Right cardiac atrium (tissue), 5 donors: ENCODE measurements around the gene PRPS1. TPM values are rescaled to one million over a fixed set of nuclear protein-coding genes. Genes with fewer than 3 reads are reported as not detected.
"Not testable (repeated sequence)": the region's sequence is repeated elsewhere in the genome, so short reads cannot be mapped to it uniquely, and the experiment has no call there.

Source experiments
- ATAC-seq, 2 donors: fragments of 200-7000 bp; cut with Tn5 transposase; one replicate each; pipeline versions ENCODE4 v1.8.0 to v1.9.1; 2020; ENCODE audit warnings: moderate library complexity in 2 of 2, mild to moderate bottlenecking in 1 of 2
- DNase-seq, 3 donors: peaks; one replicate each; pipeline ENCODE4 v3.0.0-alpha.2; 2020
- H3K27ac ChIP-seq: one replicate; pipeline ENCODE4 v1.5.1; 2013; ENCODE audit warnings: mild to moderate bottlenecking, low read length, control low read depth, moderate library complexity
- H3K27me3 ChIP-seq: one replicate; pipeline ENCODE4 v1.6.1; 2013; ENCODE audit not compliant: control insufficient read depth, insufficient read depth
- H3K4me1 ChIP-seq: one replicate; pipeline ENCODE4 v1.6.1; 2013; ENCODE audit warnings: low read length; ENCODE audit not compliant: control insufficient read depth, insufficient read depth
- H3K4me3 ChIP-seq: one replicate; pipeline ENCODE4 v1.5.1; 2013; ENCODE audit warnings: low read length, control low read depth
- H3K9me3 ChIP-seq: one replicate; pipeline ENCODE4 v1.6.1; 2013; ENCODE audit warnings: low read length; ENCODE audit not compliant: control insufficient read depth
- WGBS: extraction: QIAGEN DNeasy Blood & Tissue Kit; methylation state at CpG from one replicate; pipeline ENCODE4 v1.1.7; 2013; 5-methylcytosine and 5-hydroxymethylcytosine counted together
- intact Hi-C, 4 donors: fragments of 100-400 bp; cut with DNase I; formaldehyde crosslinking; loops; one replicate each; pipeline versions ENCODE4 v1.11.0 to v1.14.0; 2022 to 2023
- polyA plus RNA-seq: library from polyadenylated mRNA; stranded (reverse); fragments of 200-250 nt; gene quantifications from one replicate; pipeline ENCODE4 v1.2.3, GENCODE V29; 2013
- total RNA-seq, 4 donors: library from RNA; stranded (reverse); fragmentation: NEBNext Ultra II Directional; extraction: Animal tissue kit (Norgen Biotek cat#: 25700); gene quantifications; one replicate each; pipeline ENCODE4 v1.2.1, GENCODE V29; 2021
- donor health status: healthy with polysubstance abuse.
- donor health status: DM: no; HTN: yes; CAD: no.
- donor health status: DM: no; HTN: no; CAD: no.
- donor health status: DM: no; HTN: yes; CAD: no; lungs with severe emphysema.
- donor health status: DM: yes; HTN: yes; CAD: no.

Gene PRPS1
- total and polyA plus RNA-seq, 5 donors, result 13.9 to 26.3 (median 24.0) TPM

GRCh38 chrX:107602694-107603239, 25.5 kb upstream of the PRPS1 start:
- Histone ChIP-seq H3K4me3 (no peak overlapping the region), H3K27ac (no peak overlapping the region), H3K27me3 (no peaks in the 10 kb centered on the region), H3K9me3 (no peaks in the 10 kb centered on the region), H3K4me1 (peaks cover 2% of the 10 kb centered on the region)
- 75% methylated on average over 21 of the region's 21 CpGs for WGBS
- intact Hi-C loops, result no loop called here
- DNase-seq (no peak), ATAC-seq (no peak)

DNA sequence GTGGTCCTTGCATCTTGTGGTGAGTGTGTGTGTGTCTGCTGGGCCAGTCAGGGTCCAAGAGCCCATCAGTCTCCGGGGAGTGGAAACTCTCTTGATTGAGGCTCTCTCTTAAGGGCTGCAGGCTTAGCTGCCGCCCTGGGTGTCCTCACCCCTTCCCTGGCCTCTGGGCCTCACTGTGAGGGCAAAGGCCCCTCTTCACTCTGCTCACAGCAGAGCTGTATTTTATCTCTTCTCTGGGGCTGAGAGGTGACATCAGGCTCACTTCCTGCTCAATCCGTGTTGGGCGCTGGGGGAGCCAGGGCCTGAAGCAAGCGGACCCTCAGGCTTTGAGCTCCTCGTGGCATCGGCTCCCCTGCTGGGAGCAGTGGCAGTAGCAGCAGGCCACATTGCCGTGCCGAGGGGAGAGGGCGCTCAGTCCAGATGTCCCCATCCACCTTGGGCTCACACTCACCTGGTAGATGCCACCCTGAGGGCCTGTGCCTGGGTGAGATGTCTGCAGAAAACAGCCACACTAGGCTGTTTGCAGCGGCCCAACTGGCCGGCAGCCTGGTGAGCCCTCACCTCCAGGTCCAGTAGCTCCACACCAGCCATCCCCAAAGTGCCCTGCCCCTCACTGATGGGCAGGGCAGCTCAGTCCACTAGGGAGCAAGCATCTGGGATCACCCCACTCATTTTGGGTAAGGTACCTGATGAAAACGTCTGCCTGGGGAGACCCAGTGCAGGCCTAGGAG, 24.7 kb upstream of the PRPS1 start:
- DNase-seq, result no peak
- intact Hi-C loops, result no loop called here
- no peaks in the 10 kb centered on the region for H3K9me3 ChIP-seq
- H3K27me3 ChIP-seq, result no peaks in the 10 kb centered on the region
- H3K27ac ChIP-seq, result no peak overlapping the region
- 57% methylated on average over 13 of the region's 13 CpGs for WGBS
- H3K4me3 ChIP-seq, result no peak overlapping the region
- peaks cover 2% of the 10 kb centered on the region for H3K4me1 ChIP-seq
- ATAC-seq, result no peak

DNA sequence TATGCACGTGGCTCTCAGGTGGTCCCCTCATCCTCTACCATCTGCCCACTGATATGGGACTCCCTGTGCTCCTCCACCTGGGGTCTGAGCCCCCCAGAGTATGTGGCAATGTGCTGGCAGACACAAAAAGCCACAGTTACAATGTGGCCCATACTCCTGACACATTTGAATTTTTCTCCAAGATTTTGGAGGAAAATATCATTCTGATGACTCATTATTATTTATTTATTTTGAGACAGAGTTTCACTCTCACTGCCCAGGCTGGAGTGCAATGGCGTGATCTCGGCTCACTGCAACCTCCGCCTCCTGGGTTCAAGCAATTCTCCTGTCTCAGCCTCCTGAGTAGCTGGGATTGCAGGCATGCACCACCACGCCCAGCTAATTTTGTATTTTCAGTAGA, 19.2 kb upstream of the PRPS1 start:
- ATAC-seq, intact Hi-C loops, H3K27me3 ChIP-seq, H3K27ac ChIP-seq, H3K4me1 ChIP-seq, H3K4me3 ChIP-seq, DNase-seq, H3K9me3 ChIP-seq: not testable (repeated sequence)
- 74% methylated on average over 5 of the region's 5 CpGs for WGBS

GRCh38 chrX:107610667-107611066, 17.6 kb upstream of the PRPS1 start:
- H3K27ac ChIP-seq, result no peak overlapping the region
- no peaks in the 10 kb centered on the region for H3K4me1 ChIP-seq
- intact Hi-C loops, result no loop called here
- DNase-seq (no peak), ATAC-seq (no peak)
- no peaks in the 10 kb centered on the region for H3K27me3 ChIP-seq
- WGBS, result 35% methylated on average over 2 of the region's 2 CpGs
- no peak overlapping the region for H3K4me3 ChIP-seq
- no peaks in the 10 kb centered on the region for H3K9me3 ChIP-seq

DNA sequence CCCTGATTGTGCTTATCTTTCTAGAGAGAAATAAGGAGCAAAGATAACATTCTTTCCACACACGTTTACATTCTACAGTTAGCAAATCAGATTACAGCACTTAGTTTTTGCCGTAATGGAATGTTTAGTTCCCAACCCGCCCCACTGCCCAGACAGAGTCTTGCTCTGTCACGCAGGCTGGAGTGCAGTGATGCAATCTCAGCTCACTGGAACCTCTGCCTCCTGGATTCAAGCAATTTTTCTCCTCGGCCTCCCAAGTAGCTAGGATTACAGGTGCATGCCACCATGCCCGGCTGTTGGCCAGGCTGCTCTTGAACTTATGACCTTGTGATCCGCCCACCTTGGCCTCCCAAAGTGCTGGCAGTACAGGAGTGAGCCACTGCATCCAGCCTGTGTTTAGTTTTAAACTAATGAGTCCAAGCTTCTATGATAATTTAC, 8.4 kb upstream of the PRPS1 start:
- Histone ChIP-seq H3K27ac (no peak overlapping the region), H3K9me3 (no peaks in the 10 kb centered on the region), H3K4me1 (no peaks in the 10 kb centered on the region), H3K27me3 (no peaks in the 10 kb centered on the region), H3K4me3 (no peak overlapping the region)
- intact Hi-C loops, result no loop called here
- WGBS, result 60% methylated on average over 7 of the region's 7 CpGs
- DNase-seq, result no peak
- no peak for ATAC-seq

GRCh38 chrX:107624893-107625292, 3.4 kb upstream of the PRPS1 start:
- H3K27ac ChIP-seq, result no peak overlapping the region
- DNase-seq, result no peak
- intact Hi-C loops, result no loop called here
- ATAC-seq, result no peak
- no peaks in the 10 kb centered on the region for H3K27me3 ChIP-seq
- WGBS, result 99% methylated on average over 2 of the region's 2 CpGs
- H3K4me1 ChIP-seq, result no peaks in the 10 kb centered on the region
- no peaks in the 10 kb centered on the region for H3K9me3 ChIP-seq
- no peak overlapping the region for H3K4me3 ChIP-seq

- intact Hi-C loops, result no loop called here
- DNase-seq, result no peak
- no peaks in the 10 kb centered on the region for H3K27me3 ChIP-seq
- ATAC-seq, result peak in 1 of 2 donors; percentile 17
- no peaks in the 10 kb centered on the region for H3K9me3 ChIP-seq
- 62% methylated on average over 5 of the region's 5 CpGs for WGBS
- no peak overlapping the region for H3K27ac ChIP-seq
- H3K4me1 ChIP-seq, result no peaks in the 10 kb centered on the region
- no peak overlapping the region for H3K4me3 ChIP-seq
Observed at GRCh38 chrX:107625739-107626138, 2.6 kb upstream of the PRPS1 start.

GRCh38 chrX:107626481-107626880, 1.8 kb upstream of the PRPS1 start:
- H3K4me3 ChIP-seq, result no peak overlapping the region
- H3K27me3 ChIP-seq, result no peaks in the 10 kb centered on the region
- intact Hi-C loops, result no loop called here
- ATAC-seq (no peak), DNase-seq (no peak)
- WGBS, result 79% methylated on average over 12 of the region's 12 CpGs
- no peaks in the 10 kb centered on the region for H3K9me3 ChIP-seq
- no peaks in the 10 kb centered on the region for H3K4me1 ChIP-seq
- no peak overlapping the region for H3K27ac ChIP-seq

DNA sequence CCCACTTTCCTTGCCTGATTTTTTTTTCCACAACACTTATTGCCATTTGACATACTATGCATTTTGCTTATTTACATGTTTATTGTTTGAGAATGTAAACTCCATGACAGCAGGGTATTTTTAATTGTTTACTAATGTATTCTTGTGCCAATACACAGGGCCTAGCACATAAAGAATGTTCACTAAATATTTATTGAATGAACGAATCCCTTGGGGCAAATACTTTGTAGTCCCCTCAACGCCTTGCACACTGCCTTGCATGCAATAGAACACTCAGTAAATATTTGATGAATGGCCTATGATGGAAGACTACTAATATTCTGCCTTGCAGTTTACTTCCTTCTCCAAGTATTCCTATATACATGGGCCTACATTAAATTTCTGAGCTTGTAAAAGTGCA, 1.4 kb upstream of the PRPS1 start:
- H3K4me3 ChIP-seq, result no peak overlapping the region
- no peaks in the 10 kb centered on the region for H3K9me3 ChIP-seq
- DNase-seq (no peak), ATAC-seq (no peak)
- intact Hi-C loops, result no loop called here
- H3K27me3 ChIP-seq, result no peaks in the 10 kb centered on the region
- no peaks in the 10 kb centered on the region for H3K4me1 ChIP-seq
- no peak overlapping the region for H3K27ac ChIP-seq
- 85% methylated on average over 2 of the region's 2 CpGs for whole genome bisulfite sequencing

GRCh38 chrX:107628662-107629539, 591 bp downstream of the PRPS1 start:
- Histone ChIP-seq H3K4me3 (peak overlapping the region; percentile 70), H3K27me3 (no peaks in the 10 kb centered on the region), H3K9me3 (no peaks in the 10 kb centered on the region), H3K27ac (peak overlapping the region; percentile 75), H3K4me1 (no peaks in the 10 kb centered on the region)
- DNase-seq (peak in 2 of 3 donors; percentile 54), ATAC-seq (peak; percentile 61 to 66)
- intact Hi-C loops, result no loop called here
- 1% methylated on average over 29 of the region's 29 CpGs for WGBS

- intact Hi-C loops, result no loop called here
- Histone ChIP-seq H3K9me3 (no peaks in the 10 kb centered on the region), H3K27ac (no peak overlapping the region), H3K4me1 (no peaks in the 10 kb centered on the region), H3K27me3 (no peaks in the 10 kb centered on the region), H3K4me3 (peak overlapping the region; percentile 70)
- 3% methylated on average over 5 of the region's 5 CpGs for WGBS
- ATAC-seq (no peak), DNase-seq (no peak)
Observed at GRCh38 chrX:107629540-107629909, 1.2 kb downstream of the PRPS1 start.
